Fibroblast of lung (primary cell): ENCODE data around the gene CTNNA2.

Experiments used
- EZH2 ChIP-seq: IDR thresholded peaks from 2 replicates; pipeline ENCODE4 v1.5.1; 2012; ENCODE audit warnings: low read length, control low read depth, mild to moderate bottlenecking; ENCODE audit errors: missing control alignments
- TF ChIP-seq, protein P1 (sequence below), 2 donors: IDR thresholded peaks in 1 of 2; conservative IDR thresholded peaks in 1 of 2; 1 replicate in 1 of 2; 2 replicates in 1 of 2; pipeline ENCODE4 v1.5.1; 2011 to 2012; ENCODE audit warnings: low read length in 2 of 2, control low read depth in 1 of 2, inconsistent platforms in 1 of 2, low read depth in 1 of 2, mild to moderate bottlenecking in 1 of 2

DNA sequence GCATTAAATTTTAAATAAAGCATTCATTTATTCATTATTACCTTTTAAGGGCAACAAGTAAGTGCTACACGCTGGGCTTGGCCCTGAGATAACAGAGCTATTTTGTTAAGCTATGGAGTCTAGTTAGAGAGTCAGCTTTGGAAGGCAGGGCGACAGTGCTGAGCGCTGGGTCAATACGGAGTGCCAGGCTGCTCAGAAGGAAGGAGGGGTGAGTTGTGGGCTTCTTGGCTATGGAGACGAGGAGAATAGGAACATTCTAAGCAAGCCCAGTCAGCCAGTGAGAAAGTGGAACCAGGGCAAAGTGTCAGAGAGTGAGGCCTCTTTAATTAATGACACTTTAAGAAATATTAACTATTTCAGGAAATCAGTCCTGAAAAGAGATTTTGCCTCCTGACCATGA lies 503.3 kb downstream of the CTNNA2 start:
- TF ChIP-seq EZH2 = no peak
- TF ChIP-seq, protein P1, sequence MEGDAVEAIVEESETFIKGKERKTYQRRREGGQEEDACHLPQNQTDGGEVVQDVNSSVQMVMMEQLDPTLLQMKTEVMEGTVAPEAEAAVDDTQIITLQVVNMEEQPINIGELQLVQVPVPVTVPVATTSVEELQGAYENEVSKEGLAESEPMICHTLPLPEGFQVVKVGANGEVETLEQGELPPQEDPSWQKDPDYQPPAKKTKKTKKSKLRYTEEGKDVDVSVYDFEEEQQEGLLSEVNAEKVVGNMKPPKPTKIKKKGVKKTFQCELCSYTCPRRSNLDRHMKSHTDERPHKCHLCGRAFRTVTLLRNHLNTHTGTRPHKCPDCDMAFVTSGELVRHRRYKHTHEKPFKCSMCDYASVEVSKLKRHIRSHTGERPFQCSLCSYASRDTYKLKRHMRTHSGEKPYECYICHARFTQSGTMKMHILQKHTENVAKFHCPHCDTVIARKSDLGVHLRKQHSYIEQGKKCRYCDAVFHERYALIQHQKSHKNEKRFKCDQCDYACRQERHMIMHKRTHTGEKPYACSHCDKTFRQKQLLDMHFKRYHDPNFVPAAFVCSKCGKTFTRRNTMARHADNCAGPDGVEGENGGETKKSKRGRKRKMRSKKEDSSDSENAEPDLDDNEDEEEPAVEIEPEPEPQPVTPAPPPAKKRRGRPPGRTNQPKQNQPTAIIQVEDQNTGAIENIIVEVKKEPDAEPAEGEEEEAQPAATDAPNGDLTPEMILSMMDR (conservative IDR thresholded peaks at IDR 0.05 in 1 of 2, IDR thresholded peaks at IDR 0.05 in 1 of 2; ENCODE audit: low read depth in 1 of 2, low read length in 2 of 2) = no peak
